NCI-H1436 (cell line): ENCODE results near the gene HIP1R.

Experiments used
- DNase-seq: peaks from one replicate; lab custom pipeline; 2025; lab: John Stamatoyannopoulos, UW

Gene HIP1R

DNA sequence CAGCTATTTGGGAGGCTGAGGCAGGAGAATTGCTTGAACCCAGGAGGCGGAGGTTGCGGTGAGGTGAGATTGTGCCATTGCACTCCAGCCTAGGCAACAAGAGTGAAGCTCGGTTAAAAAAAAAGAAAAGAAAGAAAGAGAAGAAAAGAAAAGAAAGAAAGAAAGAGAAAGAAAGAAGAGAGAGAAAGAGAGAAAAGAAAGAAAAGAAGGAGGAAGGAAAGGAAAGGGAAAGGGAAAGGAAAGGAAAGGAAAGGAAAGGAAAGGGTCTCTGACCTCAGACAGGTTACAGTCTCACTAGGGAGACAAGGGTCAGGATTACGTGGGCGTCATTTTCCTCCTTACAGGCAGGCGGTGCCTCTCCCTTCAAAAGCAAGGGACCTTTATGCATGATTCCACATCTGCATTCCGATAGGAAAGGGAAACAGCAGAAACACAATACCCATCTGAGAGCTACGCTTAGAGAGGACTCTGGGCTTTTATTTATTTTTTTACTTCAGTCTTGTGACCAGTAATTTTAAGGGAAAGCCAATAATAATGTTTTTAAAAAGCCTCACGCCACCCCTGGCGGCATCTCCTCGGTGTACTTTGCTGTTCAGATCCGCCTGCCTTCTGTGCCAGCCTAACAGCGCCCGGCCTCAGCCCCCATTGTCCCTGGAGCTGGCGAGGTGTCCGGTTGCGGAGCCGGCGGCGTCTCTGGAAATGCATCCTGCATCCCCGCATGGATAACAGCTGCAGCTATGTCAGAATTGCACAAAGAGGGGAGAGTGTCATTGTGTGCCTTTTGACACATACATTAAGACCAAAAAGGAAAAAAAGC lies 945 bp upstream of the HIP1R start:
- DNase-seq, result no peak

DNA sequence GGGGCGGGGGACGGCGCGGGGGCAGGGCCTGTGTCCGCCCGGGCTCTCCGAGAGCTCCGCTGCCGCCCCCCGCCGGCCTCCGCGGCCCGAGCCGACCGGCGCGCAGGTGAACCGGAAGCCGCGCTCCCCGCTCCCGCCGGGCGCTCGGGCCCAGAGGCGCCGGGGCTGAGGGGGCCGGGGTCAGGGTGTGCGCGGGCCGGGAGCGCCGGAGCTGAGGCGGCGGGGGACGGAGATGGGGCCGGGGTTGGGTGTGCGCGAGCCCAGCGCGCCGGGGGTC lies 431 bp downstream of the HIP1R start:
- no peak for DNase-seq

DNA sequence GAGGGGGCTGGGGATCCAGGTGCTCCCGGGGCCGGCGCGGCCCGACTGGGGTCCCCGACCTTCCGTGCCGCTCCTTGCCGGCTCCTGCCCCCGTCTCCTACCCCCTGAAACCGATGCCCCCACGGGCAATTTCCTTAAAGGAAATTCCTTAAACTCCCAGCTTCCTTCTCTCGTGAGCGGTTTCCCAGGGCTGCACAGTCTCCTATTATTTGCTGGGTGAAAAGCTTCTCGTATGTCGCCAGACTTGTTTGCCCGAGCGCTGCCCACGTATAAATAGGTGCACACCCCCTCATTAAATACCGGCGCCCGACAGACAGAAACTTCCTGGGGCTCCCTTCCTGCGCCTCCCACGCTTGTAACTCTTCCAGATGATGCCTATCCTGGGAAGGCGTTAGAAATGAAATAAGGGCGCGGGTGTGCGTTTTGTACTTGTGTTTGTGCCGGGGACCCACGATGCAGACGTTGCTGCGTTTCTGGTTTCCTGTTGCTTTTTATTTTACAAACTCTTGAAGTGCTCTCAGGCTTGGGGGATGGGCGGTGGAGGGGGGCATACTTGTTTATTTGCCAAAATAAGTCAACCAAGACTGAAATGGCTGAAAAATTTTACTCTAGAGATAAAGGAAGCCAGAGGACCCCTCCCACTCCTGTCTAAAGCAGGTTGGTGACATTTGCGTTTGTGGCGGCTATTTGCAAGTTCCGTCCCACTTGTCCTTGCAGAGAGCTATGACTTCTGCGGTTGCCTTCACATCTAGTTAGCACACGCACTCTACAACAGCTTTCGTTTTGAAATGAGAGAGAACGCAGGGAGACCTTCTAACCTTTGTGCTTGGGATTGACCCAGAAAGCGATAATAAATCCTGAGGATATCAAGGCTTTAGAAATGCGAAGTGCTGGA lies 1.0 kb downstream of the HIP1R start:
- no peak for DNase-seq

DNA sequence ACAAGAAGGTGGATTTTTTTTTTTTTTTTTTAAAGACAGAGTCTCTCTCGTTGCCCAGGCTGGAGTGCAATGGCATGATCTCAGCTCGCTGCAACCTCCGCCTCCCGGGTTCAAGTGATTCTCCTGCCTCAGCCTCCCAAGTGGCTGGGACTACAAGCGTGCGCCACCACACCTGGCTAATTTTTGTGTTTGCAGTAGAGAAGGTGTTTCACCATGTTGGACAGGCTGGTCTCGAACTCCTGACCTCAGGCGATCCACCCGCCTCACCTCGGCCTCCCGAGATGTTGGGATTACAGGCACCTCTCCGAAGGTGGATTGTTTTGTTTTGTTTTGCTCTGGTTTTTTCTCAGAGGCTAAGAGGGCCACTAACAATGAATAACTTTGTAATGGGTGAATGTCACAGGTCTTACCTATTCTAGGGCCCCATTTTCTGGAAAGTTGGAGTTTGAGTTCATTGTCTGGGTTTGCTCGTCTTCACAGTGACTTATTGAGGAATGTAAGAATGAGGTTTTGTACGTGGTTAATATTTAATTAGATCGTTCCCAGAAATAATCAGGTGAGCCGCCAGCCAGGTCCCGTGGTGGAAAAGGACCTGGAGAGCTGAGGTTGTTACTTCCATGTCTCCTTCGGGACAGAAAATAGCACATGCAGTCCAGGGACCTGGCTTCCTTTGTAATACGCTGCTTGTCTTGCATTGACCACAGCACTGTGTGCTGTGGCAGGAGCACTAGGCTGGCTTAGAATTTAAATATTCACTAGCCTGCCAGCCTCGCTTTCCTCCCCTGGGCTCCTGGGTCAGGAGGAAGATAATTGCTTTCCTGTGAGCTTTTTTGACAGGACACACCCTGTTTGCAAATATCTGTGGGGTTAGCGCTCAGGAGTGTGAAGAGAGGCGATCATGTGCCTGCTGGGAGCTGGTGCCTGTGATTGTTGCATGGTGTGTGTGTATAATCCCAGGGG lies 2.3 kb downstream of the HIP1R start:
- no peak for DNase-seq

DNA sequence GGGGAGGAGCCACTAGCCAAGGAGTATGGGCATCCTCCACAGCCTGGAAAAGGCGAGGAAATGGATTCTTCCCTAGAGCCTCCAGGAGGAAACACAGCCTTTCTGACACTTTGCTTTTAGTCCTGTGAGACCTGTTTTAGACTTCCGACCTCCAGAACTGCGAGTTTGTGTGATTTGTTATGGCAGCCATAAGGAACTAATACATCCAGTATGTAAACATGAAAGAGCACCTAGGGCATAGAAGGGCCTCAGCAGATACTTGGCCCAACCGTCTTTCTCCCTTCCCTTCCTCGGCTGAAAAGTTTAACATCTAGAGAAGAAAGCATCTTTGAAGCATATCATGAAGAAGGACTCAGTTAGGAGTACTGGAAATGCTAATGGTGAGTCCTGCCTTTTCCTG lies 3.6 kb downstream of the HIP1R start:
- DNase-seq, result no peak

DNA sequence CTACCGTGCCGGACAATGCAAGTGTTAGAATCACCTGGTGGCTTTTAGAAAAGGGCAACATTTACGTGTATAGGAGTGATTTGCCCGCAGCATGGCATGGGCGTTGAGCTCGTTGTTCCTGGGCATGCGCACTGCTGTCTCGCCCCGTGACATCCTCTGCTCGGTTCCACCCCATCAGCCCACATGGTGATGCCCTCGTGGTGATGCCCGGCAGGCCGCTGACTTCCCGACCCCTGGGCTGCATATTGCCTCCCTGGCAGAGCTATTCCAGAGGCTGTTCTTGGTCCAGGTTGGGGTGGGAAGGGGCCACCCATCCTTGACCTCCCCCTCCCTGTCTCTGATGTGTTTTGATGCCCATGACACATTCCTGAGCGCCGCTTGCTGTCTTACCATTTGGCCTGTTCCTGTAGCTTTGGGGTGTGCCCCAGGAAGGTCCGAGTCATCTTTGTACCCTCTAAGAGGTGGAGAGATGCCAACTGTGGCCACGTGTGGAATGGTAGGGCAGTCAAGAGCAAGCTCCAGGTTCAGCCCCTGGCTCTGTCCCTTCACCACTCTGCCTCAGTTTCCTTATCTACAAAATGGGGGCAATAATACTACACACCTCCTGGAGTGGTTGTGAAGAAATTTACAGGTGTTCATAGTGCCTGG lies 4.8 kb downstream of the HIP1R start:
- no peak for DNase-seq

DNA sequence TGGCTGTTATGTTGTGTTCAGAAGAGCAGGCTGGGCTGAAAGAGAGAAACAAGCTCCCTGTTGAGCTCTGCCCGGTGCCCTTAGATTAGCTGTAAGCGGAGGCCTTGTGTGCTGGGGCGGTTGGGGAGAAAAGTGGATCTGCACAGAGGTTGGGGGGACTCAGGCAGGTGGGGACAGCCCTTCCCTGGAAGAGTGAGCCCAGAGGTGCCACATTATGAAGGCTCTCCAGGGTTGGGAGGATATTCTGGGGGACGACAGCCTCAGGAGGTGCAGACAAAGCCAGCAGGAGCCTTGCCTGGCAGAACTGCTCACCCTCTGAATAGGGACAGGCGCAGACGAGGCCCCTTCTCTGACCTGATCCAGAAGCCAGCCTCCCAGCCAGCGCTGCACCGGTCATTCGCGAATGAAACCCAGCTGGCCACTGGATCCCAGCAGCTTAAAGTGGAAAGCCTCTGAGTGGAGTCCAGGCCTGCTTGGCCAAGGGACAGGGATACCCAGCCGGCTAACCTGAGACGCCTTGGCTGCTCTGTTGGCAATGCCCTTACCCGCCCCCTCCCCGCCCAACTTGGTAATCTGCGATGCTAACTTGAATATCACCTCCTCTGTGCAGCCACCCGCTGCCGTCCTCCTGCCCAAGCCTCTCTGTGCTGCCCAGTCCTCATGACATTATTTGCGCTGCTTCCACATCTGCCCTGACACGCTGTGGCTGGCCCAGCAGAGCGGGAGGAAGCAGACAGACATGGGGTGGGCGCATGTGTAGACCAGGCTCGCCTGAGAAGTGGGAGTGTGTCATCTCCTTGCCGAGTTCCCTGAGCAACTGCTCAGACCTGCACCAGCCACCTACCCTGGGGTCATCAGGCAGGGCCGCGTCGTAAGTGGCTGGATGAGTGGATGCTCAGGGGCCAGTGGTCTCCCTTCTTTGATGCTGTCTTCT lies 5.6 kb downstream of the HIP1R start:
- DNase-seq, result no peak

DNA sequence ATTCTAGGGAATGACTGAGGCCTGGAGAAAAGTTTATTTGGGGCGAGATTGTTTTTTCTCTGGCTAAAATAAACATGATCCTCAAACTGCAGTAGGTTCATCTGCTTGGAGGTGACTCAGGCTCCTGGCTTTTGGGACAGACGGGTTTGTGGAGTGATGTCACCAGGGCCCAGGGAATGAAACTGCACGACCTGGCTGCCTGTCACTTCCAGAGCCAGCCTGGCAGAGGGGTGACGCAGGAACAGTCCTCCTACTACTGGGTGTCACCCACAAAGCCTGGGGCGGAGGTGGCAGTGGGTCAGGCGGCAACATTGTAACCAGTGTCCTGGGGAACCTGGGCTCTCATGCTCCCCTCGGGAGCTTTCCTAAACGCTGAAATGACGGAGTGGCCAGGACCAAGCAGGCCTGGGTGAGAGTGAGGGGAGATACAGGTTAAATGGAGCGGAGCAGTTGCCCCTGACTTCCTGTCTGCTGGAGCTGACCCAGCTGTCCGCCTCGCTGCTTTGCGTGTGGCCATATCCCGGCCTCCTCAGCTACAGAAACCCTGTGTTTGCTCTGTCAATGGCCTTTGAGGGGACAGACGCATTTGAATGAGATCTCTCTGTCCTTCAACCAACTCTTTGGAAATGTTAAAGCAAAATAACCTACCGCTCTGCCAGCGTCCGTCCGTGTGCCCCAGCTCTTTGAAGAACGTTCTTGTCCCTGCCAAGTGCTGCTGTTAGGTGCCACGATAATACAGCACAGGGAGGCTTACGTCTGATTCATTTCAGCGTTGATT lies 6.5 kb downstream of the HIP1R start:
- DNase-seq, result no peak

DNA sequence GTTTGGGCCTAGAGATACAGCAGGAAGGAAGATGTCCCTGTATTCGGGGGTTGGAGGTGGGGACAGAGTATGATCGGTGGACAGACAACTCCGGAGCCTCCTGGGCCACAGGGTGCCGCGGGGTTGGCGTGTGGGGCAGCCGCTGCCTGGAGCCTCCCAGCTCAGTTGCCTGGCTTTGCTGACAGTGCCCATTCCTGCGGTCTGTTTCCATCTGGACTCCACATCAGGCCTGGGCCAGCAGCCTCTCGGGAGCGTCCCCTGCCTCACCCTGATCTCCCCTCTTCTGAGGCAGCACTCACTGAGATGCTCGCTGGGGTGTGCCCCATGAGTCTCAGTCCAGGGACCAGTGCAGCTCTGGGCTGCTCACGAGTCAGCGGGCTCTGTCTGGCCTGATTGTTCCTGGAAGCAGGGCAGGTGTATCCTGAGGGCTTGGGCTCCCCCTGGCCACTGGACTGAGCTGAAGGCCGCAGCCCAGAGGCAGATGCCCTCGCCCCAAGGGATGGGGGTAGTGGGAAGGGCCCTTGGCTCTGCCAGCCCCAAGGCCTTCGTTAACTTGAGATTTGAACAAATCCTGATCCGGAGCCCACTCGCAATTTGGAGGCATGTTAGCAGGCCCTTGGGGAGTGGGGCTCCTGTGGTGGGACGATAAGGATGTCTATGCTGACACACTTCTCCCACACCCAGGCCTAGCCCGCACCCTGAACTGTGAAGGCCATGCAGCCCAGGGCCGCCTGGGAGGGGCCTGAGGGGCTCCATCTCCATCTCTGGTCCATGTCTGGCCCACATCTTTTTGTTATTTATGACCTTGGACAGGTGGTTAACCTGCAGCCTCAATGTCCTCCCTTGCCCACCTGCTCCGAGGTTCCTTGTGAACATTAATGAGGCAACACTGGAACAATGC lies 7.5 kb downstream of the HIP1R start:
- DNase-seq, result no peak

DNA sequence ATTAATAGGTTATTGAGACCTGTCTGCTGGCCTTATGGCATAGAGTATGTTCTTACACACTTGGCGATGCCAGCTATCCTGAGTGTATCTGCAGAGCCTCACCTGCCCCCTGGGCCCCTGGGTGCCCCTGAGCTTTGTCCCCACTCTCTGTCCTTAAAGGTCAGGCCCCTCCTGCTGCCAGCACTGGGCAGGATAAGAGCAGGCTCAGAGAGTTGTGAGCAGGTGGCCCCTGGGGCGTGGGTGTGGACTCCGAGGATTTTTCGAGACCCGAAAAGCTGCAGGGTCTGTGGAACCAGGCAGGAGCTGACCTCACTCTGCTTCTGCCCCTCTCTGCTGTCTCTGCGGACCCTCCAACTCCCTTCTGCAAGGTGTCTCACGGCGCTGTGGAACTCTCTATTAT lies 8.2 kb downstream of the HIP1R start:
- no peak for DNase-seq

DNA sequence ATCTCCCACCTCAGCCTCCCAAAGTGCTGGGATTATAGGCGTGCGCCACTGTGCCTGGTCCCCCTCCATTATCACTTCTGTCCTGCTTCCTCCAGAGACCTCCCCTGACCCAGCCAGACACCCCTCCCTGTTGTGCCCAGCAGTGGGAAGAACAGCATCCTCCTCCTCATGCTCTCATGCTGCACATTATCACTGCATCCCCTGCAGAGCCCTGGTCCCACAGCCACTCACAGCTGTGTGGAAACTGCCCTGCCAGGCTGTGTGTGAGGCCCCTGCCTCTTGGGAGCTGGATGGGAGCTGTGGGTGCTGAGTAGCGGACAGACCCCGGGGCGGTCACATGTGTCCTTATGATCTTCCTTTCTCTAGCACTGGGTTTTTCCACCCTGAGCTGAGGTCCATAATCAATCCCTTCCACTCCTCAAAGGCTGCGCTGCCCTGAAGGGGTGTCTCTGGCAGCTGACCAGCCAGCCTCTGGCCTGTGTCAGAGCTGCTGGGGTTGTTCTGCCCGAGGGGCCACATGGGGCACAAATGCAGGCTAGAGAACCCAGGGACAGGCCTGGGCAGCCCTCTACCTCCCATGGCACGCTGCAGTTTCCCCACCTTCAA lies 9.2 kb downstream of the HIP1R start:
- no peak for DNase-seq

DNA sequence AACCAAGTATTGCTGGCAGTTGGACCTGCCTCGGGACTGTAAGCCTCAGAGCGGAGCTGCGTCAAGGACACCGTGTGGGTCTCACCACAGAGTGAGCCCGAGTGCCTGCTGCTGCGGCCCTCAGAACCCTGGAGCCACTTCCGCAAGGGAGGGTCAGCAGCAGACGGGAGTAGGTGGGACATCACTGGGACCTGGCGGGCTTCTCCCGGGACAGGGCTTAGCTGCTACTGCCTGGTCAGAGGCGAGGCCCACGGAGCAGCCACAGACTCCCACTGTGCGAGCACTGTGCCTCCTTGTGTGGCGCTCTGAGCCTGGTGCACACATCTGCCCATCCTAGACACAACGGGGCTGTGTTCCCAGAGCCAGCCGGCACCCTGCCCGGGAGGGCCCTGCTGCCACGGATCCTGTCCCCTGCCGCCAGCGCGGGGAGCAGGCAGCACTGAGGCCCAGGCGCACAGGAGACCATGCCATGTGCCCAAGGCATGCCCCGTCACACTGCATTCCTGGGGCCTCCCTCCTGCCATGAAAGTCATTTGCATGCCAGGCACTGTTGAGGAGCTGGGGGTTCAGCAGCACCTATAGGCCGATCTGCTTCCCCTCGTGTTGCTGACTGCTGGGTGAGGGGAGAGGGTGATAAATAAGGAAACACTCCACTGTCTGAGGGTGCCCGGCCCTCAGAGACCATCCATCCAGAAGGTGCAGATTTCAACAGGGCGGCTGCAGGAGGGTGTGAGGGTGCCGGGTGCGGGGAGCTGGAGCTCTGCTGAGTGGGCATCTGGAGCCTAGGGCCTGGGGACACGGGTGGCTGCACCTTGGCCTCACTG lies 10.0 kb downstream of the HIP1R start:
- DNase-seq, result no peak

DNA sequence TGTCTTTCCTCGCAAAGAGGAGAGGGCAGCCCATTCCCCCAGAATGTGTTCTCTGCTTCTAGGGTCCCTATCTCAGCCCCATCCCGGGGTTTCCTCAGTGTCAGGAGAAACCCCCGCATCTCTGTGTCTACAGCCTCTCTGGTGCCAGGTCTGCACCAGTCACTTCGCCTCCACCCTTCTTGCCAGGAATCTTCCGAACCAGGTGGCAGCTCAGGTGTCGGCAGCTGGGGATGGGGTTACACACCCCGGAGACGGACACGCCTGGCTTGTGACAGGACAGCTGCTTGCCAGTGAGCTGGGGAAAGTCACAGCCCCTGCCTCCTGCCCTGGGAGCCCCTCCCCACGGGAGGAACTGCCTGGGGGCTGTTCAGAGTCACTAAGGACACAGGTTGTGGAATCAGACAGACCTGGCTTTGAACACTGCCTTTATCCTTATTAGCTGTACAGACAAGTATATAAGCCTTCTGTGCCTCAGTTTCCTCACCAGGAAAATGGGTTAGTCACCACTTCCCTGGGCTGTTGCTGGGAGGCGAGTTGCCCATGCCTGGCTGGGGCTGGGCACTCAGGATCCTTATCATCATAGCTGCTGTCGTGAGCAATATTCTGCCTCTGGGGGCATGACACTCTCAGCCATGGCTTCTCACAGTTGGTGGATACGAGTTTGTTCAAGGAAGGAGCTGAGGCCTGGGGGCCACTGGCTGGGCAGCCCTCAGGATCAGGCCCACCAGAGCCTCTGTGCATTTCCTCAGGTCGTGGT lies 10.8 kb downstream of the HIP1R start:
- no peak for DNase-seq

DNA sequence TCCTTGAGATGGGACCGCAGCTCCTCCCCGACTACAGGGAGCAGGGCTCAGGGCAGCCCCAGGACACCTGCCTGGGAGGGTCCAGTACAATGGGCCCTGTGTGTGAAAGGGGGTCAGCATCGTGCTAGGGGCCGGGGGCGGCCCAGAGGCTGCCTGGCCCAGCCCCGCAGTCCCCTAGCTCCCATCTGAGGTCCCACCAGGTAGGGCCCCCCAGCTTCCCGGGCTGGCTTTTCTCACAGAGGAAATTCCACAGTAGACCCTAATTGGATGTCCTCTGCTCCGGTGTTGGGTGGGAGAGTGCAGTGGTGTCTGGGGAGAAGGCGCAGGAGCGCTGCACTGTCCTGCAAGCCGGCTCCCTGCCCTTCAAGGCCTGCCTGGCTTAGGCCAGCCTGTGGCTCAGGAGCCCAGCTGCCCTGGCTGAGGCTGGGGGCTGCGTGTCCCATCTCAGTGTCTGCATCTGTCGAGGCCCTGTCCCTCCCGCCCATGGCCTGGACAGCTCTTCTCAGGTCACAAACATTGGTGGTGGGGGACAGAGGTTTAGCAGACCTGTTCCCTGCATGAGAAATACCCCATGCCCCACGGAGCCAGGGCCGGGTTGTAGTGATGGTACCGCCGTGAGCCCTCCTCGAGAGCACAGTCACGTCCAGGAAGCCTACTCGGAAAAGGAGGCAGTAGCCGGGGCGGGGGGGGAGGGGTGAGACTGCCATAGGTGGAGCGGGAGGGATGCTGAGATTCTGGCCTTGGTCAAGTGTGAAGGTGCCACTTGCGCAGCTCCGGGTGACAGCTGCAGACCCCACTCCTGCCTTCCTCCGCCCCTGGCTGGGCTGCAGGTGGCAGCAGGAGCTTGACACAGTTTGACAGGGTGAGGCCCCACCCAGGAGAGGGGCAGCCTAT lies 11.6 kb downstream of the HIP1R start:
- DNase-seq, result no peak

DNA sequence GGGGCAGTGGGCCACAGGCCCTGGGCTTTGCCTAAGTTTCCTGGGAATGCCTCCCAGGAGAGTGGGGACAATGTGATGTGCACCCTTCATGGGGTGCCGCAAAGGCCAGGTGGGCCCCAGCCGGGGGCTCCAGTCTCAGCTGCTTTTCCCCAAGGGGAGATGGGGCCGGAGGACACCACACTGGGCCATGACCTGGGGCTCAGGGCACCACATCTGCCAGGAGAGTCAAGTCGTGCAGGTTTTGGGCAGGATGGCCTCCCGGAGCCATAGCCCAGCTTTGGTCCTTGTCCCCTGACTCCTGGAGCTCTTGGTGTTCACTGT lies 12.2 kb downstream of the HIP1R start:
- DNase-seq, result no peak

DNA sequence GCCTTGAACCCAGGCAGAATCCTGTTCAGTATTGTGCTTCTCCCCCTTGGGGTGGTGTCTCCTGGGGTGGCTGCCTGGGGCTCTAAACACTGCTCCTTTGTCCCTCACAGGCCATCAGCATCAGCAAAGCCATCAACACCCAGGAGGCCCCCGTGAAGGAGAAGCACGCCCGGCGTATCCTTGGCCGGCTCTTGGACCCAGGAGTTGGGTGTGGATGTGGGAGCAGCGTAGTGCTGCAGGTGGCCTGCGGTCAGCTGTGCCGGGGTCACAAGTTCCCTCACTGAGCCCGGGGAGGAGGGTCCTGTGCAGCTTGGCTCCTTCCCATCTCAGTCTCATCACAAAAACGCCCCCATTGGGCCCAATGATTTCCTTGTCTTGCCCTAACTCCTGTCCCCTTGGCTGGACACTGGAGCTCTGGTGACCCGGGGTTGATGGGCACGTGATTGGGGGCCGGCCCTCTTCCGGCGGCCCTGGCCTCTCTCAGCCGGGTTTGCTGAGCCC lies 12.7 kb downstream of the HIP1R start:
- no peak for DNase-seq
